Suprapubic skin (tissue), 3 donors: ENCODE data around the gene CAMK2D.

ENCODE experiments used
- POLR2A ChIP-seq, 2 donors: fragments of 450-650 bp; IDR thresholded peaks; one replicate each; pipeline ENCODE4 v1.6.1; 2017; ENCODE audit warnings: antibody characterized with exemption in 2 of 2, mild to moderate bottlenecking in 2 of 2, moderate library complexity in 2 of 2
- TF ChIP-seq, protein P1 (sequence below), 2 donors: fragments of 200-600 bp in 1 of 2; fragments of 450-650 bp in 1 of 2; sonication (generic) in 1 of 2; IDR thresholded peaks; one replicate each; pipeline ENCODE4 v1.5.1; 2016 to 2019; ENCODE audit warnings: antibody characterized with exemption in 2 of 2, mild to moderate bottlenecking in 1 of 2, moderate library complexity in 1 of 2

DNA sequence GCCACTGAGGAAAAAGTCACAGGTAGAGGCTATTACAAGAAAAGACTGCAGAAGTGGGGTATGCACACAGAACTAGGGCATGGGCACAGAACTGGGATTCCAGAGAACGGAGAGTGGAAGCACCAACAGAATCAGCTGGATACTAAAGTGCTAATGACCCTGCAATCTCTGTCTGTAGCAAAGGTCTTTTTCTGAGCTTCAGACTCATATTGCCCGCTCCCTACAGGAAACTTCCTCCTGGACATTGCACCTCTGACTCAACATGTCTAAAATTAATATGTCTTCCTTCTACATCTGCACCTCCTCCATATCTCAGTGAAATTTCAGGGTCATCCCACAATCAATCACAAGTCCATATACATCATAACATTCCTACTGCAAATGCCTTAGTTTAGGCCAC is 5.3 kb upstream of the CAMK2D start:
- TF ChIP-seq, protein P1, sequence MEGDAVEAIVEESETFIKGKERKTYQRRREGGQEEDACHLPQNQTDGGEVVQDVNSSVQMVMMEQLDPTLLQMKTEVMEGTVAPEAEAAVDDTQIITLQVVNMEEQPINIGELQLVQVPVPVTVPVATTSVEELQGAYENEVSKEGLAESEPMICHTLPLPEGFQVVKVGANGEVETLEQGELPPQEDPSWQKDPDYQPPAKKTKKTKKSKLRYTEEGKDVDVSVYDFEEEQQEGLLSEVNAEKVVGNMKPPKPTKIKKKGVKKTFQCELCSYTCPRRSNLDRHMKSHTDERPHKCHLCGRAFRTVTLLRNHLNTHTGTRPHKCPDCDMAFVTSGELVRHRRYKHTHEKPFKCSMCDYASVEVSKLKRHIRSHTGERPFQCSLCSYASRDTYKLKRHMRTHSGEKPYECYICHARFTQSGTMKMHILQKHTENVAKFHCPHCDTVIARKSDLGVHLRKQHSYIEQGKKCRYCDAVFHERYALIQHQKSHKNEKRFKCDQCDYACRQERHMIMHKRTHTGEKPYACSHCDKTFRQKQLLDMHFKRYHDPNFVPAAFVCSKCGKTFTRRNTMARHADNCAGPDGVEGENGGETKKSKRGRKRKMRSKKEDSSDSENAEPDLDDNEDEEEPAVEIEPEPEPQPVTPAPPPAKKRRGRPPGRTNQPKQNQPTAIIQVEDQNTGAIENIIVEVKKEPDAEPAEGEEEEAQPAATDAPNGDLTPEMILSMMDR (IDR thresholded peaks at IDR 0.05), result no peak
- no peak for TF ChIP-seq POLR2A (IDR thresholded peaks at IDR 0.05)
